K562 (cell line): ENCODE measurements around the gene PYROXD2. TPM values are rescaled to one million over a fixed set of nuclear protein-coding genes. Genes with fewer than 3 reads are reported as not detected.

ENCODE experiments used
- ATAC-seq: fragments of 200-7000 bp; cut with Tn5 transposase; 3 replicates; pipeline ENCODE4 v1.9.1; 2020; ENCODE audit warnings: moderate library complexity
- BruUV-seq: library from RNA; stranded (reverse); fragments of 400-500 nt; replicated peaks from 2 replicates; lab custom pipeline; 2021; lab: Mats Ljungman, UMichigan
- CTCF ChIA-PET: fragments of 300-600 bp; formaldehyde crosslinking; extraction: SDS; loops from one replicate; lab custom pipeline; 2021; ENCODE audit warnings: low intra/inter-chr PET ratio; lab: Yijun Ruan, JAX
- POLR2A ChIA-PET: fragments of 300-600, 350-650 bp; sonication (Branson Sonifier 250); formaldehyde crosslinking; extraction: SDS; loops from one replicate; lab custom pipeline; 2021; ENCODE audit warnings: antibody characterized with exemption, inconsistent platforms; lab: Yijun Ruan, JAX
- DNase-seq, 4 experiments: peaks; one replicate each; pipeline versions ENCODE4 v3.0.0 to v3.0.0-alpha.2; 2011 to 2018; ENCODE audit warnings: low spot score in 3 of 4, mixed read lengths in 3 of 4; ENCODE audit errors: extremely low read depth in 1 of 4
- FAIRE-seq: peaks from 2 replicates; lab custom pipeline; 2011; peaks lifted over from hg19 to GRCh38; lab: Jason Lieb, UNC
- H2AFZ ChIP-seq: 2 replicates; pipeline ENCODE4 v1.6.0; 2011; ENCODE audit warnings: low read depth, low read length, control low read depth, inconsistent platforms
- H3K27ac ChIP-seq: fragments of 200-600 bp; 3 replicates; pipeline ENCODE4 v1.8.0; 2011; ENCODE audit warnings: low read depth, mild to moderate bottlenecking, control low read depth, inconsistent platforms, low read length, moderate library complexity, mixed read lengths; ENCODE audit errors: extremely low read depth
- H3K27me3 ChIP-seq, 2 experiments: fragments of 300-600 bp in 1 of 2; 2 replicates in 1 of 2; 3 replicates in 1 of 2; pipeline versions ENCODE4 v1.6.0 to v1.8.0; 2011; ENCODE audit warnings: inconsistent platforms in 2 of 2, low read length in 2 of 2, mild to moderate bottlenecking in 1 of 2, mixed read lengths in 1 of 2, moderate library complexity in 1 of 2; ENCODE audit not compliant: control insufficient read depth in 2 of 2, insufficient read depth in 2 of 2
- H3K36me3 ChIP-seq: fragments of 300-600 bp; 3 replicates; pipeline ENCODE4 v1.8.0; 2011; ENCODE audit warnings: mild to moderate bottlenecking, low read length, inconsistent platforms; ENCODE audit not compliant: control insufficient read depth, insufficient read depth
- H3K4me1 ChIP-seq, 2 experiments: fragments of 200-600 bp in 1 of 2; replicated peaks in 1 of 2; 2 replicates in 1 of 2; 3 replicates in 1 of 2; pipeline versions ENCODE4 v1.5.1 to v1.8.0; 2011; ENCODE audit warnings: inconsistent platforms in 2 of 2, low read length in 2 of 2, mild to moderate bottlenecking in 1 of 2, mixed read lengths in 1 of 2, moderate library complexity in 1 of 2; ENCODE audit not compliant: control insufficient read depth in 2 of 2, insufficient read depth in 2 of 2
- H3K4me2 ChIP-seq: 2 replicates; pipeline ENCODE4 v1.6.1; 2011; ENCODE audit warnings: low read length, control low read depth, inconsistent platforms, mixed read lengths; ENCODE audit not compliant: insufficient read depth
- H3K4me3 ChIP-seq: fragments of 200-600 bp; sonication (generic), shearing (Covaris generic); 2 replicates; pipeline ENCODE4 v1.5.1; 2016; ENCODE audit warnings: control low read depth, inconsistent platforms
- H3K79me2 ChIP-seq: fragments of 200-600 bp; 3 replicates; pipeline ENCODE4 v1.8.0; 2011; ENCODE audit warnings: low read length, inconsistent platforms; ENCODE audit not compliant: control insufficient read depth, insufficient read depth
- H3K9ac ChIP-seq, 2 experiments: 2 replicates each; pipeline versions ENCODE4 v1.6.0 to v1.6.1; 2011; ENCODE audit warnings: low read depth in 2 of 2, low read length in 2 of 2, control low read depth in 1 of 2, inconsistent platforms in 1 of 2, mild to moderate bottlenecking in 1 of 2, mixed read lengths in 1 of 2; ENCODE audit not compliant: insufficient read depth in 1 of 2
- H3K9me1 ChIP-seq: one replicate; pipeline ENCODE4 v1.6.0; 2011; ENCODE audit warnings: inconsistent platforms, mild to moderate bottlenecking, low read length, moderate library complexity; ENCODE audit not compliant: control insufficient read depth, insufficient read depth
- H3K9me3 ChIP-seq: replicated peaks from 2 replicates; pipeline ENCODE4 v1.5.1; 2011; ENCODE audit warnings: low read depth, low read length, inconsistent platforms; ENCODE audit not compliant: control insufficient read depth, insufficient read depth
- H4K20me1 ChIP-seq: replicated peaks from 2 replicates; pipeline ENCODE4 v1.6.1; 2011; ENCODE audit warnings: low read length, inconsistent platforms, mixed read lengths; ENCODE audit not compliant: control insufficient read depth, insufficient read depth
- CBFA2T2 ChIP-seq: fragments of 450-650 bp; conservative IDR thresholded peaks from 2 replicates; pipeline ENCODE4 v1.6.1; 2017; ENCODE audit warnings: mild to moderate bottlenecking
- ELF2 ChIP-seq: fragments of 250-450 bp; sonication (Bioruptor Pico); IDR thresholded peaks from 2 replicates; pipeline ENCODE4 v1.5.0; 2021; ENCODE audit warnings: mild to moderate bottlenecking
- FOS ChIP-seq: IDR thresholded peaks from 3 replicates; pipeline ENCODE4 v1.6.1; 2011; ENCODE audit not compliant: insufficient read length; ENCODE audit errors: extremely low read depth
- GATA2 ChIP-seq: sonication (generic); formaldehyde crosslinking; IDR thresholded peaks from 2 replicates; pipeline ENCODE4 v1.4.0; 2020; ENCODE audit warnings: mild to moderate bottlenecking, missing genetic modification reagents
- NR2C1 ChIP-seq, 2 experiments: fragments of 450-650 bp; IDR thresholded peaks; 2 replicates each; pipeline ENCODE4 v1.6.1; 2017; ENCODE audit warnings: mild to moderate bottlenecking in 2 of 2, antibody characterized with exemption in 1 of 2, inconsistent platforms in 1 of 2, missing compliant biosample characterization in 1 of 2, missing genetic modification characterization in 1 of 2
- RUNX1 ChIP-seq: sonication (generic); IDR thresholded peaks from 2 replicates; pipeline ENCODE4 v1.6.1; 2016; ENCODE audit warnings: antibody characterized with exemption, low read depth
- ZNF232 ChIP-seq: sonication (generic); formaldehyde crosslinking; IDR thresholded peaks from 2 replicates; pipeline ENCODE4 v1.8.0; 2022; ENCODE audit warnings: mild to moderate bottlenecking, missing genetic modification reagents
- WGBS: fragments of 100-300 bp; shearing (Covaris generic); methylation state at CpG from one replicate; pipeline ENCODE4 v1.1.6; 2016; ENCODE audit warnings: low coverage, mixed read lengths; ENCODE audit not compliant: insufficient coverage; ENCODE audit errors: missing lambda C conversion rate; 5-methylcytosine and 5-hydroxymethylcytosine counted together
- in situ Hi-C: fragments of 300-500 bp; cut with MboI; formaldehyde crosslinking; loops from 4 replicates; pipeline ENCODE4 v1.15.0; 2018; ENCODE audit warnings: inconsistent platforms, mixed read lengths
- intact Hi-C: fragments of 100-400 bp; cut with micrococcal nuclease; formaldehyde crosslinking; loops from 2 replicates; pipeline ENCODE4 v1.14.2; 2022
- polyA plus RNA-seq, 8 experiments: library from polyadenylated mRNA; depleted of rRNA in 4 of 8; stranded (reverse) in 5 of 8; unstranded in 3 of 8; fragments of >200 nt; fragmentation: Nextera tagmentation in 2 of 8; fragmentation: Illumina TruSeq in 1 of 8; extraction: Ambion mirVana in 2 of 8; extraction: Trizol in 1 of 8; gene quantifications; 2 replicates each; pipeline versions ENCODE4 v1.2.1 to v1.2.3, GENCODE V29; 2011 to 2014; ENCODE audit warnings: inconsistent platforms in 1 of 8, missing spikeins in 1 of 8
- total RNA-seq, 7 experiments: library from RNA; depleted of rRNA in 6 of 7; stranded (reverse); fragments of >200 nt in 6 of 7; fragmentation: Illumina TruSeq in 2 of 7; extraction: Trizol in 2 of 7; gene quantifications; 2 replicates each; pipeline versions ENCODE4 v1.2.1 to v1.2.3, GENCODE V29; 2011 to 2021; ENCODE audit warnings: low replicate concordance in 1 of 7
- TF ChIP-seq, protein P1 (sequence below): fragments of 250-450 bp; sonication (Bioruptor Pico); IDR thresholded peaks from 2 replicates; pipeline ENCODE4 v1.4.0; 2020; ENCODE audit warnings: borderline replicate concordance
- TF ChIP-seq, protein P2 (sequence below): fragments of 450-650 bp; formaldehyde crosslinking; IDR thresholded peaks from 2 replicates; pipeline ENCODE4 v1.4.0; 2020; ENCODE audit warnings: mild to moderate bottlenecking, mixed read lengths
- TF ChIP-seq, protein P3 (sequence below): sonication (generic); formaldehyde crosslinking; IDR thresholded peaks from 2 replicates; pipeline ENCODE4 v1.5.0; 2020; ENCODE audit warnings: missing genetic modification reagents

PYROXD2 gene
- total and polyA plus RNA-seq, 9 of the 15 experiments (the other 6 are each of a cell fraction or from before 2014, with no cell fraction given): 0.14 to 1.4 (median 0.58) TPM

DNA sequence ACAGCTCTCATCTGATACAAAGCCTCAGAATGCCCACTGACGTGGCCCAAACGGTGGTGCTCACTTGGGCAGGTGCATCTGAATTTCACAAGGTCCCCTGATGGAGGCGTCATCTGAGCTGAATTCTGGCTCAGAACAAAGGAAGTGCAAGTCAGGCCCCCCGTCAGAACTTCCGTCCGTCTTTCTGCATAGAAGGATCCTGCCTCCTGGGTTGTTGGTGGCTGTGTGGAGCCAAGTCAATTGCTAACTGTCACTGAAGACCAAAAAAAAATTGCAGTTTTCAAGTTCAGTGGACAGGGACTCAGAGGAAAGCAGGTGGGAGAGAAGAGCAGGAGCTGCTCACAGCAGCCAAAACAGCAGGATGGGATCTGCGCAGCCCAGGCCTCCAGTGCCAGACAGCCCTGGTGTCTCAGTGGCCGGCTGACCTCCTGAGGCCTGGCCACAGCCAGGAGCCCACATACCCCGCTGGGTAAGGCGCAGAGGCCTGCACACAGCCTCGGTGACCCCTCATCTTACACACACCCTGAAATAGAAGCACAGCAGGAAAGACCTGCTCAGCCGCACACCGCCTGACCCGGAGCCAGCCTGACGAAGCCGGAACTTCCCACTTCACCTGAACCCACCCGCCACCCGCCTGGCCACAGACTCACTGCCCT, 49.4 kb downstream of the PYROXD2 start:
- POLR2A ChIA-PET: interaction anchor here (0.6 kb wide), 1 partner anchor 36 kb away, joined by 3 read pairs; no protein-coding TSS in a partner anchor
- no peak for TF ChIP-seq GATA2 (CRISPR knock-in tag)
- TF ChIP-seq RUNX1: no peak
- no peak for TF ChIP-seq FOS
- TF ChIP-seq, all 486 proteins: peak for 0
- no peak overlapping the region for H3K4me3 ChIP-seq
- H3K9me1 ChIP-seq: no peaks in the 10 kb centered on the region
- no peaks in the 10 kb centered on the region for H3K79me2 ChIP-seq
- no peaks in the 10 kb centered on the region for H3K9me3 ChIP-seq
- peaks cover 4 to 6% of the 10 kb centered on the region in 2 experiments; a peak in 4 of 5 replicates for H3K4me1 ChIP-seq
- no TSS peak for BruUV-seq
- intact Hi-C loops: no loop called here
- H3K36me3 ChIP-seq: no peaks in the 10 kb centered on the region
- WGBS: 47% methylated on average over 13 of the region's 18 CpGs
- H3K27me3 ChIP-seq: peaks cover 0 to 29% of the 10 kb centered on the region in 2 experiments
- H3K4me2 ChIP-seq: no peak overlapping the region
- in situ Hi-C loops: no loop called here
- ATAC-seq (no peak), DNase-seq (no peak), FAIRE-seq (no peak)
- H2AFZ ChIP-seq: no peak overlapping the region
- H3K9ac ChIP-seq: no peak overlapping the region
- no peaks in the 10 kb centered on the region for H4K20me1 ChIP-seq
- CTCF ChIA-PET: no interaction called here
- H3K27ac ChIP-seq: no peak overlapping the region

DNA sequence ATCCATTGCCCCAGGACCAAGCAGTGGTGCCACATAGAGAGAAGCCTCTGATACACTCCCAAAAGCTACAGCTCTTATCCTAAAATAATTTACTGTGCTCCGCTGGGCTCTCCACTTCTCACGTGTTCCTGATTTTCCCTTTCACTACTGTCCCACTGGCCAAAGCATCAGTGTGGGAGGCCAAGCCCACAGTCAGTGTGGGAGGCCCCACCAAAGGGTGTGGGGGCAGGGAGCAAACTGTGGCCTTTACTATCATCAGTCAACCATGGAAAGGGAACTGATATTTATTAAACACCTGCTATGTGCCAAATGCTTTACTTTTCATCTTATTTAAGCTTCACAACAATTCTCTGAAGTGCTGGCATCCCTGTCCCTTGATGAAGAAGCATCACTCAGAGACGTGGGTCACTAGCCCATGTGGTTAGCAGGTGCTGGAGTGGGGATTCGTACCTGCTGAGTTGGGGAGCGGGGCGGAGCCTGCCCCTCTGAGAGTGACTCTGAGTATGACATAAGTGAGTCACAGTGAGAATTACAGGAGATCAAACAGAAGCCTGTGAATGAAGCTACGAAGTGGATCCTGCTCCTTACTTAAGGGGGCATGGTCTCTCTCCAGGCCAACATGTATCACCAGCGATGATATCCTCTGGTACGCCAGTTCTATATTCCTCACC, 50.4 kb downstream of the PYROXD2 start:
- H4K20me1 ChIP-seq: no peaks in the 10 kb centered on the region
- DNase-seq (no peak), ATAC-seq (no peak), FAIRE-seq (no peak)
- no peaks in the 10 kb centered on the region for H3K9me1 ChIP-seq
- H3K79me2 ChIP-seq: no peaks in the 10 kb centered on the region
- no peak overlapping the region for H3K9ac ChIP-seq
- H3K27me3 ChIP-seq: peaks cover 0 to 26% of the 10 kb centered on the region in 2 experiments
- H3K4me1 ChIP-seq: peaks cover 4 to 6% of the 10 kb centered on the region in 2 experiments; a peak in 4 of 5 replicates
- POLR2A ChIA-PET: no interaction called here
- BruUV-seq: no TSS peak
- H3K4me3 ChIP-seq: no peak overlapping the region
- in situ Hi-C loops (no loop called here), intact Hi-C loops (no loop called here)
- no peak overlapping the region for H3K4me2 ChIP-seq
- CTCF ChIA-PET: no interaction called here
- no peak overlapping the region for H2AFZ ChIP-seq
- no peaks in the 10 kb centered on the region for H3K9me3 ChIP-seq
- H3K27ac ChIP-seq: no peak overlapping the region
- H3K36me3 ChIP-seq: no peaks in the 10 kb centered on the region
- WGBS: 35% methylated on average over 7 of the region's 9 CpGs
- TF ChIP-seq CBFA2T2 (no peak), ELF2 (CRISPR knock-in tag) (no peak), NR2C1 (IDR thresholded peaks at IDR 0.05) (no peak), NR2C1 (tag; IDR thresholded peaks at IDR 0.05) (no peak), ZNF232 (CRISPR knock-in tag) (no peak)
- TF ChIP-seq, protein P1, sequence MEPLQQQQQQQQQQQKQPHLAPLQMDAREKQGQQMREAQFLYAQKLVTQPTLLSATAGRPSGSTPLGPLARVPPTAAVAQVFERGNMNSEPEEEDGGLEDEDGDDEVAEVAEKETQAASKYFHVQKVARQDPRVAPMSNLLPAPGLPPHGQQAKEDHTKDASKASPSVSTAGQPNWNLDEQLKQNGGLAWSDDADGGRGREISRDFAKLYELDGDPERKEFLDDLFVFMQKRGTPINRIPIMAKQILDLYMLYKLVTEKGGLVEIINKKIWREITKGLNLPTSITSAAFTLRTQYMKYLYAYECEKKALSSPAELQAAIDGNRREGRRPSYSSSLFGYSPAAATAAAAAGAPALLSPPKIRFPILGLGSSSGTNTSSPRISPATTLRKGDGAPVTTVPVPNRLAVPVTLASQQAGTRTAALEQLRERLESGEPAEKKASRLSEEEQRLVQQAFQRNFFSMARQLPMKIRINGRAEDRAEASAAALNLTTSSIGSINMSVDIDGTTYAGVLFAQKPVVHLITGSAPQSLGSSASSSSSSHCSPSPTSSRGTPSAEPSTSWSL (CRISPR knock-in tag): no peak
- TF ChIP-seq, protein P2, sequence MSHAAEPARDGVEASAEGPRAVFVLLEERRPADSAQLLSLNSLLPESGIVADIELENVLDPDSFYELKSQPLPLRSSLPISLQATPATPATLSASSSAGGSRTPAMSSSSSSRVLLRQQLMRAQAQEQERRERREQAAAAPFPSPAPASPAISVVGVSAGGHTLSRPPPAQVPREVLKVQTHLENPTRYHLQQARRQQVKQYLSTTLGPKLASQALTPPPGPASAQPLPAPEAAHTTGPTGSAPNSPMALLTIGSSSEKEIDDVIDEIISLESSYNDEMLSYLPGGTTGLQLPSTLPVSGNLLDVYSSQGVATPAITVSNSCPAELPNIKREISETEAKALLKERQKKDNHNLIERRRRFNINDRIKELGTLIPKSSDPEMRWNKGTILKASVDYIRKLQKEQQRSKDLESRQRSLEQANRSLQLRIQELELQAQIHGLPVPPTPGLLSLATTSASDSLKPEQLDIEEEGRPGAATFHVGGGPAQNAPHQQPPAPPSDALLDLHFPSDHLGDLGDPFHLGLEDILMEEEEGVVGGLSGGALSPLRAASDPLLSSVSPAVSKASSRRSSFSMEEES (CRISPR knock-in tag): no peak
- TF ChIP-seq, protein P3, sequence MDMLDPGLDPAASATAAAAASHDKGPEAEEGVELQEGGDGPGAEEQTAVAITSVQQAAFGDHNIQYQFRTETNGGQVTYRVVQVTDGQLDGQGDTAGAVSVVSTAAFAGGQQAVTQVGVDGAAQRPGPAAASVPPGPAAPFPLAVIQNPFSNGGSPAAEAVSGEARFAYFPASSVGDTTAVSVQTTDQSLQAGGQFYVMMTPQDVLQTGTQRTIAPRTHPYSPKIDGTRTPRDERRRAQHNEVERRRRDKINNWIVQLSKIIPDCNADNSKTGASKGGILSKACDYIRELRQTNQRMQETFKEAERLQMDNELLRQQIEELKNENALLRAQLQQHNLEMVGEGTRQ (CRISPR knock-in tag): no peak
